Inferior parietal cortex (tissue), 1 donor: ENCODE data around the gene NOVA1.
"Not testable (repeated sequence)": the region's sequence is repeated elsewhere in the genome, so short reads cannot be mapped to it uniquely, and the experiment has no call there.

ENCODE experiments used
- DNase-seq: peaks from one replicate; pipeline ENCODE4 v3.0.0-alpha.2; 2016; ENCODE audit errors: extremely low spot score

Gene NOVA1, protein sequence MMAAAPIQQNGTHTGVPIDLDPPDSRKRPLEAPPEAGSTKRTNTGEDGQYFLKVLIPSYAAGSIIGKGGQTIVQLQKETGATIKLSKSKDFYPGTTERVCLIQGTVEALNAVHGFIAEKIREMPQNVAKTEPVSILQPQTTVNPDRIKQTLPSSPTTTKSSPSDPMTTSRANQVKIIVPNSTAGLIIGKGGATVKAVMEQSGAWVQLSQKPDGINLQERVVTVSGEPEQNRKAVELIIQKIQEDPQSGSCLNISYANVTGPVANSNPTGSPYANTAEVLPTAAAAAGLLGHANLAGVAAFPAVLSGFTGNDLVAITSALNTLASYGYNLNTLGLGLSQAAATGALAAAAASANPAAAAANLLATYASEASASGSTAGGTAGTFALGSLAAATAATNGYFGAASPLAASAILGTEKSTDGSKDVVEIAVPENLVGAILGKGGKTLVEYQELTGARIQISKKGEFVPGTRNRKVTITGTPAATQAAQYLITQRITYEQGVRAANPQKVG

DNA sequence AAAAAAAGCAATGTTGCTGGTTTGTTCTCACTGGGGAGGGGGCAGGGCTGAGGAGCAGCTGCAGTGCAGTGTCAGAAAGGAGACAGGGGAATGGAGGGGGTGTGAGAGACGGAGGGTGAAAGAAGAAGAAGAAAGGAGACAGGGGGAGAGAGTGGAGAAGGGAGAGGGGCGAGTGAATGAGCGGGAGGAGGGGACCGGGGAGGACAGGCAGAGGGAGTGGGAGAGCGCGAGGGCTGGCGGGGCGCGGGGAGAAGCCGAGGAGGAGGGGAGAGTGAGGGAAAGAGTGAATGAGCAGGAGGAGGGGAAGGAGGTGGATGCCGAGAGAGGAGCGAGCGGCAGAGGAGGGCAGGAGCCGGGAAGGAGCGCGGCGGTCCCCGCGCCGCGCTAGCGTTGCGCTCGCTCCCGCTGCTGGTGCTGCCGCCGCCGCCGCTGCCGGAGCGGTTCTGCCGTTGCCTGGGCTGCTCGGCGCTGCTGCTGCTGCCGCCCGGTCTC is at the start of gene NOVA1:
Gene NOVA1, minus strand, starts transcription at position 445 of the 492 bp plus-strand sequence. CDS start 597 bp downstream, outside the sequence.
- no peak for DNase-seq

DNA sequence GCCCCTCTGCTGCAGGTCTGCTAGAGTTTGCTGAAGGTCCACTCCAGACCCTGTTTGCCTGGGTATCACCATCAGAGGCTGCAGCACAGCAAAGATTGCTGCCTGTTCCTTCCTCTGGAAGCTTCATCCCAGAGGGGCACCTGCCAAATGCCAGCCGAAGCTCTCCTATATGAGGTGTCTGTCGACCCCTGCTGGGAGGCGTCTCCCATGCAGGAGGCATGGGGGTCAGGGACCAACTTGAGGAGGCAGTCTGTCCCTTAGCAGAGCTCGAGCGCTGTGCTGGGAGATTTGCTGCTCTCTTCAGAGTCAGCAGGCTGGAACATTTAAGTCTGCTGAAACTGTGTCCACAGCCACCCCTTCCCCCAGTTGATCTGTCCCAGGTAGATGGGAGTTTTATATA is 47.2 kb upstream of the NOVA1 start:
- not testable (repeated sequence) for DNase-seq

DNA sequence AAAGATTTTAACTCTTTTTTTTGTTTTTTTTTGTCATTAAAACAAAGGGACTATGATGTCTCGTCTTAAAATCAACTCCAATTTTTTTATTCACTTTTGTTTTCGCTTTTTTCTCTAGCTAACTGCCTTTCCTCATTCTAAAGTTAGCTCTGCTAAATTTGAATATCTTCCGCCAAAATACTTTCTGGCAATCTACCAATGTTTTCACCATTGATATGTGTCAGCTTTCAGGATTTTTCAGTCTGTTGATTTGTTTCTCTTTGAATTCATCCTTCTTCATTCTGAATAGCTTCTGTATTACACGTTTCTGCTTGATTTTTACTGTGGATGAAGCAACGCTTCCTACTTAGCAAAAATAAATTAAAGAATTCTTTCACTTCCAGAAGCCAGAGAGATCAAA is 38.7 kb upstream of the NOVA1 start:
- DNase-seq, result no peak

DNA sequence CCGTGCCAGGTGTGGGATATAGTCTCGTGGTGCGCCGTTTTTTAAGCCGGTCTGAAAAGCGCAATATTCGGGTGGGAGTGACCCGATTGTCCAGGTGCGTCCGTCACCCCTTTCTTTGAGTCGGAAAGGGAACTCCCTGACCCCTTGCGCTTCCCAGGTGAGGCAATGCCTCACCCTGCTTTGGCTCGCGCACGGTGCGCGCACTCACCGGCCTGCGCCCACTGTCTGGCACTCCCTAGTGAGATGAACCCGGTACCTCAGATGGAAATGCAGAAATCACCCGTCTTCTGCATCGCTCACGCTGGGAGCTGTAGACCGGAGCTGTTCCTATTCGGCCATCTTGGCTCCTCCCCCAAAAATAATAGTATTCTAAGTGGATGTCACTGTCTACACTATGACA is 37.1 kb upstream of the NOVA1 start:
- not testable (repeated sequence) for DNase-seq

DNA sequence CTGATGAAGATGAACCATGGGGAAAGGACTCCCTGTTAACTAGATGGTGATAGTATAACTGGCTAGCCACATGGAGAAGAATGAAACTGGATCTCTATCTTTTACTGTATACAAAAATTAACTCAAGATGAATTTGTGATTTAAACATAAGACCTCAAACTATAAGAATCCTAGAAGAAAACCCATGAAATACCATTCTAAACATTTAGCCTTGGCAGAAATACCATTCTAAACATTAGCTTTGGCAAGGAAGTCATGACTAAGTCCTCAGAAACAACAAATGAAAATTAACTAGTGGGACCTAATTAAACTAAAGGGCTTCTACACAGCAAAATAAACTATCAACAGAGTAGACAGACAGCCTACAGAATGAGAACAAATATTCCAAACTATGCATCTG is 28.4 kb upstream of the NOVA1 start:
- no peak for DNase-seq

DNA sequence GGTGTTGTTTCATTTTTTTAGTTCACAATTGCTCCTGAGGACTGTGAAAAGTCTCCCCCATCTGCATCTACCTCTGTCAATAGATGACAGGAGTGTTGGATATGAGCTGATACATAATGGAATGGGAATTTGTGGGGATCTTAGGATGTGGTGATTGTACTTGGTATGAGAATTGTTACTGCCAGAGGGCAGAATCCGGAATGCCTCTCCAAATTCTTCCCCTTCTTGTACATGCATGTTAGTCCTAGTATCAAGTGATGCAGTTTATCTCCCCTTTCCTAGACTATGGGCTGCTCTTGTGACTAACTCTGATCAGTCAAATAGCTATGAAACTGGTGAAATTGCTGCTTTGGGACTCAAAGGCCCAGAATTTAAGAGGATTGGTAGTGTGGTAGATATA is 24.8 kb upstream of the NOVA1 start:
- DNase-seq, result no peak

DNA sequence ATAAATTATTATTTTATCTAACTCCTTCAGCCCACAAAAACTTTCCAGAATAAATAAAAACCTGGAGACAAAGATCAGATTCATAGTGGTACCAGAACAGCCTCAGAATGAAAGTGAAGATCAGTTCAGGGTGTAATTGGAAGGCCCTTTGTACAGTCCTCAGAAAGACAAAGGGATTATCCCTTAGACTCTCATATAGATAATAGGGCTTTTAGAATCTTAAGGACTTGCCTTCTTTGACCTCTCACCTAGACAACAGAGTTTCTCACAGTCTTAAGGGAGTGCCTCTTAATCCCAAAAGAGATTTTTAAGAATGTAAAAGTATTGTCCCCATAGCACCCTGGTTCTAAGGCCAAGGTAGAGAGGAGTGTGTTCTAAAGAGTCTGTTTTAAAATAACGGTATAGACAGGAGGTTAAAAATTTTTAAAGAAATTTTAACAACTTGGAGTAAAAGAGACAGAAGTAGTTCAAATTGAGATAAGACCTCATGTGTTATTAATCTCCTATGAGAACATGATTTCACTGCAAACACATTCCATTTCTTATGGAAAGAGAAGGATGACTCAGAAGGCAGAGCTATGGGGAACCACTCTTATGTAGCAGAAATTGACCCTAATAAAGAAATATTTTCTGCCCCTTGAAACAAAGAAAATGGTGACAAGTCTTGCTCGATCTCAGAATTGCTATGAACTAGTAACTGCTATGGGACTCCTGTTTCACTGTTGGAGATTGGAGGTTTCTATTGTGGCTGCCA is 24.2 kb upstream of the NOVA1 start:
- no peak for DNase-seq

DNA sequence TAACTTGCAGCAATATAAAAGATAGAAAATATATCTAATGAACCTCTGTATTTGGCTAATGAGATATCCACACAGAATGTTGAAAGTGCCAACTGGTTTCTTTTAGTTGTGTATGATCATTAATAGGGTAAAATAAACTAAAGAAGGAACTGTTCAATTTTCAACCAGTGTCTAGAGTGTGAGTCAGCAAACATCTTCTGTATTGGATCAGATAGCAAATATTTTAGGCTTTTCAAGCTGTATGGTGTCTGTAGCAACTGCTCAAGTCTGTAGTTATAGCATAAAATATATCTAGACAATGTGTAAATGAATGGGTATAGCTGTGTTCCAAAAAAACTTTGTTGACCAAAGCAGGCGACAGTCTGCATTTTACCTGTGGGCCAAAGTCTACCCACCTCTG is 23.5 kb upstream of the NOVA1 start:
- no peak for DNase-seq

DNA sequence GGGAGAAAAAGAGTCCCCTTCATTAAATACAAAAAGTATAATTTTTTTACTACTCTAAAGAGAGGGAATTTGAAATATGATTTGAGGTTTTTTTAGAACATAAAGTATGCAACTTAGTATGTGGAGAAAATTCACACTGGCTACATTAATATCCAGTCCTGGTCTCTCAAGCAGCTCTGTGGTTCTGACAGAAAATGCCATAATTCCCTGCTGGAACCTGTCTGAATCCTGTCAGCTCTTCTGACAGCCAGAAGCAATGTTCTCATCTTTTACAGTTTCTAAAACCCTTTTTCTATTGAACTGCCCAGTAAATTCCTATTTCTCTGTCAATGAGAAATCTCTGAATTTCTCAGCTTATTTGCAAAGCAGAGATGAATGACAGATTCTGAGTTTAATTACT is 13.4 kb upstream of the NOVA1 start:
- no peak for DNase-seq

DNA sequence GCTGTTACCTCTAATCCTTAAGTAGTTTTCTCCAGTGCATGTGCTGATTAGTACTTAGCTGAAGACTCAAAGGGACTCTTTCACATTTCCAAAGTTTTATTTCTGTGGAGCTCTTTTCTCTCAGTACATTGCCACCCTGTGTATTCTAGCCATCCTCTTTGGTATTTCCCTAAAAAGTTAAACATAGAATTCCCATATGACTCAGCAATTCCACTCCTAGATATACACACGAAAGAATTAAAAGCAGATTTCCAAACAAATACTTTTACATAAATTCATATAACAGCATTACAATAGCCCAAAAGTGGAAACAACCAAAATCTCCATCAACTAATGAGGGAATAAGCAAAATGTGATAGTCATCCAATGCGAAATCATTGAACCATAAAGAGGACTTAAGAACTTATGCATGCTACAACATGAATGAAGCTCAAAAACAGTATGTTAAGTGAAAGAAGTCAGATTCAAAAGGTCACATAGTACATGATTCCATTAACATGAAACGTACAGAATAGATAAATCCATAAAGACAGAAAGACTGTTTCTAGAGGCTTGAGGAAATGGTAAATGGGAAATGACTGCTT is 9.0 kb upstream of the NOVA1 start:
- DNase-seq, result no peak

DNA sequence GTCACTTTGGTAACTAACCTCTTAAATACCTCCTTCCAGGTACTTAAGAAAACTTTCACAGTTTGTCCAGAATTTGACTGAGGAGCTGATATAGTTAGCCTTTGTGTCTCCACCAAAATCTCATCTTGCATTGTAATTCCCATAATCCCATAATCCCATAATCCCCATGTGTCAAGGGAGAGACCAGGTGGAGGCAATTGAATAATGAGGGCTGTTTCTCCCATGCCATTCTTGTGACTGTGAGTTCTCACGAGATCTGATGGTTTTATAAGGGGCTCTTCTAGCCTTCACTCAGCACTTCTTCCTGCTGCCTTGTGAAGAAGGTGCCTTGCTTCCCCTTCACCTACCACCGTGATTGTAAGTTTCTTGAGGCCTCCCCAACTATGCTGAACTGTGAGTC is 7.8 kb upstream of the NOVA1 start:
- no peak for DNase-seq

DNA sequence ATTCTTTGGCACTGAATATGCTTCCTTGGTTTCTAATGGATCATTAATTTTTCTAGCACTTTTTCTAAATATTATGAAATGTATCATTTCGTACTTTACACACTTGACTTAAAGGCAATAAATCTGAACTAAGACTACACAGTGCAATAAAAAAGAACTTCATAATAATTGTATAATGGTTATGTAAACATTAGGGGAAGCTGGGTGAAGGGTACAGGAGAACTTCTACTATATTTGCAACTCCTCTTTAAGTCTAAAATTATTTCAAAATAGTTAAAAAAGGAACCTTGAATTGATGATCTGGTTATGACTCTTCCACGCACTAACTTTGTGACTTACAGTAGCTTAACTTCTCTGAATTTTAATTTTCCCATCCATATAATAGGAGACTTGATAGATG is 5.1 kb upstream of the NOVA1 start:
- no peak for DNase-seq

DNA sequence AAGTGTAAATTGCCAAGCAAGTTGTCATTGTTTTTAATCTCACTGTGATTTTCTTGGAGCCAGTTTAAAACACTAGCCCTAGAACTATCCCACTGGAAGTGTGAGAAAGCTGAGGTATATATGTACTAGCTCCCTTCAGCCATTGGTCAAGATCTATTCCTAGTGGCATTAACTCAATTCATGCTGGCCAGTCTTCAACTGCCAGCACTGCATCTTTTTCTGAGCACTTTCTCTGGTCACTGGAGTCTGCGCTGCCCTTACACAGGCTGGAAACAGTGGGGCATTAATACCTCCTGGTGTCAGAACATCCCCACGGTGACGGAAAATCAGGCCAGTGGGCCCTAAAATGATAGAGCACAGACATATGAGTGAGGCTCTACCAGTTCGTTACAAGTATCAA is 4.0 kb upstream of the NOVA1 start:
- DNase-seq, result no peak

DNA sequence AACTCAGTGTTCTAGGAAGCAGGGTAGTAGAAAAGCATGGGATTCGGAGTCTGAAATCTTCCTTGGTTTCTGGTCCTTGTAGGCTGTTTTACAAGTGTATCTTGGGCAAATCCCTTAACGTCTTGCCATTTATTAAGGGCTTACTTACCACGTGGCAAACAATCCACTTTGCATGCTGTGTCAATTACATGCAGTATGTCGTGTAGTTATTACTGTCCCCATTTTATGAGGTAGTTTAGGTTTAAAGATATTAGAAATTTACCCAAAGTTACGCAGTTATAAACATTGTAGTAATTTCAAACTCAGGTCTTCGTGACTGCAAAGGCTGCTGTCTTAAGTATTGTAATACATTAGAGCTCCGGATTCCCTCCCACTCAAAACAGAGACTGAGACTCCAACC is 1.5 kb upstream of the NOVA1 start:
- no peak for DNase-seq

DNA sequence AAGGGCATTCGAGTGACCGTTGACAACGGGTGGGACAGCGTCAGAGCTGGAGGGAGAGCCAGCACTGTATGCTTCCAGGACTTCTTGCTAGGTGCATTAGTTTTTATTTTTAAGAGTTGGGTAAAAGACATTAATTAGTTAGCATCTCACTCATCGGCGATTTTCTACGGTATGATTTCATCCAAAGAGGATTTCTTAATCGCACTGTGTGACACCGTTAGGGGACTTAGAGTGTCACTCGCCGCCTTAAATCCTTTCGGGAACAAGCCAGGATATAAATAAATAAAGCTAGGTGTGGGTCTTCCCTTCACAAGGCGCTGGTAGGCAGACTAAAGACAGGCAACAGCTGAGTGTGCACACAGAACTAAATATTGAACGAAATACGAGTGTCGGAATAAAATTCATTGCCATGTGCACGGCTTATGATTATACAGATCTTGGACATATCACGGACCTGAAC is 869 bp upstream of the NOVA1 start:
- peak; percentile 72 for DNase-seq

DNA sequence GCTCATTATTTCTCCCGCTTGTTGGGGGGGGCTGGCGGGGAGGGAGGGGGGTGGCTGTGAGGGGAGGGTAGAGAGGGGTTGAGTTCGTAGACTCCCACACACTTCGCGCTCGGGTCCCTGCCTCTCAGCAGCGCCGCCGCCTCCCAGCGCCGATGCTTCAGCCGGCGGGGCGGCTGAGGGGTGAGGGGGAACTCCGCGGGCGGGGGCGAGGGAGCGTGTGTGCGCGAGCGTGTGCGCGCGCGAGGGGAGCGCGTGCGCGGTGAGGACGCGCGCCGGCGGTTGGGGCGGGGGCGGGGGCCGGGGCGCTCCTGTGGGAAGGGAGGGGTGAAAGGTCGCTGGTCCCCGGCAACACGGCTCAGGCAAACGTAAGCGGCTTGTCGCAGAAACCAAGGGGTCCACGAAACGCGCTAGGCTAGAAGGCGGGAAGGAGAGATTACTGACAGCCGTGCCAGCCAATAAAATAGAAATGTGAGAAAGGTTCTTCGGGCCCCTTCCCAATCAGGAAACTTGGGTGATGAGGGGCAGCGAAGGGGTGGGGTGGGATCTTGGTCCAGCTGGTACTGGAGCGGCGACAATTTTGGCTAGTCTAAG is 343 bp upstream of the NOVA1 start:
- peak; percentile 94 for DNase-seq

DNA sequence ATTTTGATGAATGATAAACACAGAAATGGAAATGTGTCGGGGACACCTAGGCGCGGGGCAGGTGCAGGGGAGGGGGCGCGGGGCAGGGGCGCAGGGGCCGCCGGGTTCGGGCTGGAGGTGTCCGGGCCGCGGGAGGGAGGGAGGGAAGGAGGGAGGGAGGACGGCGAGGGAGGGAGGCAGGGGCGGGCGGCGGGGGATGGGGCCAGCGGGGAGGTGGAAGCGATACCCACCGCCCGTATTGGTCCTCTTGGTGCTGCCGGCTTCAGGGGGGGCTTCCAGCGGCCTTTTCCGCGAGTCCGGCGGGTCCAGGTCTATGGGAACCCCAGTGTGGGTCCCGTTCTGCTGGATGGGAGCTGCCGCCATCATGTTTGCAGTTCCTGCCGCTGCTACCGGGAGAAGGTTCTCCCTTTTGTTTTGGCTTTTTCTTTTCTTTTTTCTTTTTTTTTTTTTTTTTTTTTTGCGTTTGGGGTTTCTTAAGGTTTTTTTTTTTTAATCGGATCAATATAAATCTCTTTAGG is 703 bp downstream of the NOVA1 start:
- no peak for DNase-seq

DNA sequence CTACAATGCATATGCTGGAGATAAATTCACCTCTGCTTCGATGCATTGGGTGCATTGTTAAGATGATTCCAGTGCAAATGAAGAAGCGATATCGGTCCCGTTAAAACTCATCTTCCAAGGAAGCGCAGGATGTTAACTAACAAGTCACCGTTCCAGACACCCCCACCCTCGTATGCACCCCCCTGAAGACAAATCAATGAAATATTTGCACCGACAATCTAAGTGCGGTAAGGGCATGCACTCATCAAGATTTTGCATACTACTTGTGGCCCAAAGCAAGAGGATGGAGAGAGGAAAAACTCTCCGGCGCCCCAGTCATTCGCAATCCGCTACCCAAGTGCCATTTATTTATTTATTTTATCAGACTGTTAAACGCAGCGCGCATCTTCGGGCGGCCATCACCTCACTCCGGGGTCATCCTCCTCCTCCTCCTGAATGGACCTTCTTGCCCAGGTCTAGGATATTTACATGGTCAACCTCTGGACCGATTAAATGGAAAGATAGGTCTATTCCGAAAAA is 1.2 kb downstream of the NOVA1 start:
- peak; percentile 57 for DNase-seq

DNA sequence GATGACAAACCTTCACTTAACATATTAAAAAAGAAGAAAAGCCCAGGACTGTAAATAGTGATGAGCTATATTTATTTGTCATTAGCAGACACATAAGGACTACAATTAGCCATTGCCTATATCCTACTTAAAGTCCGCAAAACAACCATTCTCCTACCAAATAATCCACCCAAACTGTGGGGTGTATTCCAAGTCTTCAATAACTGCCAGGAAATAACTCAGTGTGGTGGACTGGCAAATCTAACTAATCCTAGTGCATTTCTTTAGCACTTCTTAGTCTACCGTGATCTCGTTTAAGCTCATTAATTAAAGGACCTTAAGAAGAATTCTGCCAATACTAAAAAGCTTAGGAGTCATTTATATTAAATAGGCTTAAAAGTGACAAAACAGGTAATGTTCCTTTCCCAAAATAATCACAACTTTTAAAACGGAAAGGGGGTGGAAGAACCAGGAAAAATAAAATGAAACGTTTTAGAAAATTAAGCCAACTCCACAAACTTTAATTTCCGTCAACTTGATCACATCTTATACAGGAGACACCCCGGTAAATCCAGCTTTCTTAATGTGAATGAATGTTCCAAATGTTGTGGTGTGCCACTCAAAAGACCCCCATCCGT is 1.8 kb downstream of the NOVA1 start:
- peak; percentile 69 for DNase-seq

DNA sequence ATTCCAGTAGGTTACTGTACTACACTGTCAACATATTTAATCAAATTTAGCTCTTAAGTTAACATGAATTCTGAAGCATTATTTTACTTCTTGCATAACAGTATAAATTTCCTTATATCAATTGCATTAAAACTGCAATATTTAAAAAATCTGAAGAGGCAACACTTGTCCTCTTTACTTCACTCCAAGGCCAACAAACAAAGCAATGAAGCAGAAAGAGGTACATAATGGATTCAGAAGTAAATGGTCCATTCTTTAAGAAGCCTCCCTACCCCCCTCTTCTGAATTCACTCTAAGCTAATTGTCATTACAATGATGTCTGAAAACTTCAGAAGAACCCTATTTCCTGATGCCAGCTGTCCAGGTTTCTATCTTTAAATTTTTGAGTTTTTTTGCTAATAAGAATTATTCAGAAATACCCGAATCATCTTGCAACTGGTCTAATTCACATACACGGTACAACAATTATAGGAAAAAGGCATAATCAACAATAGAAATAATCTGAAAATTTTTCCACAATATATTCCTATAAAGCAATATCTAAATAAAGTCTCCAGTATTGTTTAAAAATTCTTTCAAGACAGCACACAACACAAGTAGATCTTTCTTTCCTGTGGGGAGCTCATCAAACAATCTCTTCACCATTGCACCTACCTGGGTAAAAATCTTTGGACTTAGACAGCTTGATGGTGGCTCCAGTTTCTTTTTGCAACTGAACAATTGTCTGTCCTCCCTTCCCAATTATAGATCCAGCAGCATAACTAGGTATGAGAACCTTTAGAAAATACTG is 2.9 kb downstream of the NOVA1 start:
- no peak for DNase-seq
